Measurements from ENCODE around the gene APOA4.

Gene APOA4

GRCh38 chr11:116778556-116778955 lies 44.5 kb downstream of the APOA4 start:
- TF ChIP-seq PRDM2 (tag by site-specific recombination; IDR thresholded peaks at IDR 0.05; ENCODE audit: borderline replicate concordance) (no peak), BCL6B (tag by site-specific recombination; IDR thresholded peaks at IDR 0.05) (no peak), ZEB2 (tag by site-specific recombination; IDR thresholded peaks at IDR 0.05) (no peak), KLF1 (tag by site-specific recombination; IDR thresholded peaks at IDR 0.05) (no peak), ZNF473 (tag by site-specific recombination; IDR thresholded peaks at IDR 0.05) (no peak), REST (tag by site-specific recombination; IDR thresholded peaks at IDR 0.05) (no peak)
- Histone ChIP-seq H3K27ac (ENCODE audit: extremely low read depth, low read depth, low read length) (no peak overlapping the region), H3K4me1 (ENCODE audit: control insufficient read depth, insufficient read depth, low read length) (peaks cover 4% of the 10 kb centered on the region; the same call in 1 of the 2 replicates), H3K36me3 (ENCODE audit: control insufficient read depth in 2 of 2, insufficient read depth in 1 of 2, low read length in 2 of 2) (peaks cover 6 to 77% of the 10 kb centered on the region in 2 experiments; a peak in 2 of 3 replicates), H3K4me3 (ENCODE audit: low read depth, low read length) (no peak overlapping the region), H3K9me3 (ENCODE audit: control insufficient read depth, insufficient read depth, low read depth, low read length) (no peaks in the 10 kb centered on the region)
- CTCF ChIA-PET: interaction anchor here (1.0 kb wide), 1 partner anchor 12 kb away, joined by 4 read pairs; no protein-coding TSS in a partner anchor
- POLR2A ChIA-PET: no interaction called here

GRCh38 chr11:116777056-116777455 lies 46.0 kb downstream of the APOA4 start:
- Histone ChIP-seq H3K9me3 (ENCODE audit: control insufficient read depth, insufficient read depth, low read depth, low read length) (no peaks in the 10 kb centered on the region), H3K4me3 (ENCODE audit: low read depth, low read length) (no peak overlapping the region), H3K4me1 (ENCODE audit: control insufficient read depth, insufficient read depth, low read length) (peaks cover 4% of the 10 kb centered on the region; the same call in 1 of the 2 replicates), H3K27ac (ENCODE audit: extremely low read depth, low read depth, low read length) (no peak overlapping the region), H3K36me3 (ENCODE audit: control insufficient read depth in 2 of 2, insufficient read depth in 1 of 2, low read length in 2 of 2) (peaks cover 6 to 62% of the 10 kb centered on the region in 2 experiments; a peak in 2 of 3 replicates)
- ChIA-PET CTCF (interaction anchor here (2.0 kb wide), 1 partner anchor 15 kb away, joined by 5 read pairs; the partner anchor contains the start of gene APOA5), POLR2A (no interaction called here)
- no peak for TF ChIP-seq ZSCAN30 (tag by site-specific recombination; IDR thresholded peaks at IDR 0.05)
- TF ChIP-seq ZNF26 (tag by site-specific recombination; IDR thresholded peaks at IDR 0.05): no peak
- no peak for TF ChIP-seq AEBP2 (tag by site-specific recombination; IDR thresholded peaks at IDR 0.05; ENCODE audit: borderline replicate concordance)
- no peak for TF ChIP-seq ZNF514 (tag by site-specific recombination; IDR thresholded peaks at IDR 0.05)
- no peak for TF ChIP-seq SCRT2 (tag by site-specific recombination; IDR thresholded peaks at IDR 0.05)
- no peak for TF ChIP-seq OSR2 (tag by site-specific recombination; IDR thresholded peaks at IDR 0.05)
- no peak for TF ChIP-seq ZNF280C (tag by site-specific recombination; IDR thresholded peaks at IDR 0.05)
- TF ChIP-seq ZNF2 (tag by site-specific recombination; IDR thresholded peaks at IDR 0.05): no peak
